Choroid plexus epithelial cell (primary cell): ENCODE data around the gene AHCYL1.

Experiments
- DNase-seq: peaks from one replicate; pipeline ENCODE4 v3.0.0-alpha.2; 2010; ENCODE audit warnings: low read depth
- H3K4me3 ChIP-seq: 2 replicates; pipeline ENCODE4 v1.5.1; 2011; ENCODE audit warnings: low read depth, mild to moderate bottlenecking, control low read depth, low read length, moderate library complexity
- TF ChIP-seq, protein P1 (sequence below): conservative IDR thresholded peaks from 2 replicates; pipeline ENCODE4 v1.5.1; 2011; ENCODE audit warnings: low read depth, mild to moderate bottlenecking, control low read depth, inconsistent platforms, low read length, moderate library complexity

Gene AHCYL1

DNA sequence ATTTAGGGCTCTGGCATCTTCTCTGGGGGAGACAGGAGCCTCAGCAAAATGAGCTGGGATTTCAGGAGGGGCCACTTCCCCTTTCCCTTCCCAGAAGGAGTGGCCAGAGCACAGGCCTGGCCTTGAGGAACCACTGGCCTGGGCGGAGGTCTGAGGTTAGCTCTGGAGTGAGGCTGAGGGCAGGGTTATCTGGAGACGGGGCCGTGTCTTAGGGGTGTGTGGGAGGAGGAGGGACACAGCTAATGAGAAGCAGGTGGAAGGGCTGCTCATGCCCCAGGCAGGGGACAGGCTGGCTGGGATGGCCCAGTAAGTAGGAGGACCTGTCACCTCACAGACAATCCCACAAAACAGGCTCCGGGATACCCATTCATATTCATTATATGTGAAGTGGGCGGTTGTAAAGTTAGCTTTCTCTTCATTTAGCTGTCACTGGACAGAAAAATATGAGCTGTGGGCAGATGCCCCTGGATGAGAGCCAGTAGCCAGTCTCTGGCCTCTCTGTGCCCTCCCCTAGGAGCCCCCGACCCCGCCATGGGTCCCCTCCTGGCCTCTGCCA, 73.5 kb downstream of the AHCYL1 start:
- no peak overlapping the region for H3K4me3 ChIP-seq
- TF ChIP-seq, protein P1, sequence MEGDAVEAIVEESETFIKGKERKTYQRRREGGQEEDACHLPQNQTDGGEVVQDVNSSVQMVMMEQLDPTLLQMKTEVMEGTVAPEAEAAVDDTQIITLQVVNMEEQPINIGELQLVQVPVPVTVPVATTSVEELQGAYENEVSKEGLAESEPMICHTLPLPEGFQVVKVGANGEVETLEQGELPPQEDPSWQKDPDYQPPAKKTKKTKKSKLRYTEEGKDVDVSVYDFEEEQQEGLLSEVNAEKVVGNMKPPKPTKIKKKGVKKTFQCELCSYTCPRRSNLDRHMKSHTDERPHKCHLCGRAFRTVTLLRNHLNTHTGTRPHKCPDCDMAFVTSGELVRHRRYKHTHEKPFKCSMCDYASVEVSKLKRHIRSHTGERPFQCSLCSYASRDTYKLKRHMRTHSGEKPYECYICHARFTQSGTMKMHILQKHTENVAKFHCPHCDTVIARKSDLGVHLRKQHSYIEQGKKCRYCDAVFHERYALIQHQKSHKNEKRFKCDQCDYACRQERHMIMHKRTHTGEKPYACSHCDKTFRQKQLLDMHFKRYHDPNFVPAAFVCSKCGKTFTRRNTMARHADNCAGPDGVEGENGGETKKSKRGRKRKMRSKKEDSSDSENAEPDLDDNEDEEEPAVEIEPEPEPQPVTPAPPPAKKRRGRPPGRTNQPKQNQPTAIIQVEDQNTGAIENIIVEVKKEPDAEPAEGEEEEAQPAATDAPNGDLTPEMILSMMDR = no peak
- DNase-seq = no peak

- no peak overlapping the region for H3K4me3 ChIP-seq
- TF ChIP-seq, protein P1 = no peak
- DNase-seq = no peak
These were observed 74.0 kb downstream of the AHCYL1 start for GRCh38 chr1:110058591-110058990.

DNA sequence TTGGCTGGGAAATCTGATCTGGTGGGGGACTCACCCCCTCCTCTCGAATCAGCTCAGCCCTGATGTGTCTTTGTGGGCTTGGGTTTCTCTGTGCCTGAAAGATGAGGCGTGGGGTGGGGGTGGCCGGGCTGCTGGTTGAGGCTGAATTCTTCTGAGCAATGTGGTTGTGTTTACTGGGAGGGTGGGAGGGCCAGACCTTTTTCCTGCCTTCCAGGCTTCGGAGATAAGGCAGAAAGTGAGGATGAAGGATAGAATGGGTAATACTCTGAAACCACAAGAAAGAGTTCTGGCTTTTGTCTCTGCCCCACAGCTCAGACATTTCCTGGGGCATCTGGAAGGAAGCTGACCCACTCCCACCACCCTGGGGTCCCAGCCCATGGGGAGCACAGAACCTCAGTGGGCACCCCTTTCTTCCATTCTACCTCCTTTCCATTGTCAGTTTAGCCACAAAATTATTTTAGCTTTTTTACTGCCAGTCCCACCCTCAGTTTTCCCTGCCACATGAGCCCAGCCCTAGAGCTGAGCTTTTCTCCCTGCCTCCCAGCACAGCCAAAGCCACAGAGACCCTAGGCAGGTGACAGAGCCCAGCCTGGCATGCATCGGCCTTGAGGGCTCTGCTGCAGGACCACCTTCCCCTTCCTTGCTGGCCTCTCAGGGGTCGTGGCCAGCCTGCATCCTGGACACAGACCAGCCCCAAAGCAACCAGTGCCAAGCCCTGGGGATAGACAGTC, 74.7 kb downstream of the AHCYL1 start:
- TF ChIP-seq, protein P1 = no peak
- H3K4me3 ChIP-seq = no peak overlapping the region
- DNase-seq = no peak

DNA sequence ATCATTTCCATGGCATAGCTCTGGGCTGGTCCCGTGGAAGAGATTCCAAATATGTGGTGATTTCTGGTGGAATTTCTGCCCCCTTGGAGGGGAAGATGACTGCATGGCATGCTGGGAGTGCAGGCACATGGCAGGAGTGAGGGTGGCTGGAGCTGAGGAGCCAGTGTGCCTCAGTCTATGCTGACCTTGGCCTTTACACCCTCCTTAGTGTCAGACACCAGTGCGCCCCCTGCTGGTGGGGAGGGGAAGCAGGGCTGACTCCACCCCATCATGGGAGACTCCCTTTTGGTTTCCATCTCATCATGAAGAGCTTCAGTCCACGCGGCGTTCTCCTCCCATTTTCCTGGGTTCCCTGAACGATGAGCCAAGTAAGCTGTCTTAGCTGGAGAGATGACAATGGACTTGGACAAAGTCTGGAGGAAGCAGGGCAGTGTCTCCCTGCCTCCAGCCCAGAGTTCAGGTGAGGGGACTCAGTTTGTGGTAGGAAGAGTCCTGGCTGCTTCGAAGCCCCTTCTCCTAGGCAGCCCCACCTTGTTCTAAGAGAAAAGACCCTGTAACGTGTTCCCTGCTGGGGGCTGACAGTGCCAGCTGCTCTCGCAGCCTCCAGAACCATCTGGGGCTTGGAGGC, 75.6 kb downstream of the AHCYL1 start:
- DNase-seq = peak; percentile 39
- H3K4me3 ChIP-seq = no peak overlapping the region
- TF ChIP-seq, protein P1 = peak; percentile 81

GRCh38 chr1:110060662-110061060, 76.1 kb downstream of the AHCYL1 start:
- TF ChIP-seq, protein P1 = no peak
- no peak overlapping the region for H3K4me3 ChIP-seq
- DNase-seq = no peak

- H3K4me3 ChIP-seq = no peak overlapping the region
- DNase-seq = no peak
- TF ChIP-seq, protein P1 = no peak
These were observed 76.8 kb downstream of the AHCYL1 start for GRCh38 chr1:110061341-110061740.

- TF ChIP-seq, protein P1 = no peak
- no peak for DNase-seq
- H3K4me3 ChIP-seq = no peak overlapping the region
These were observed 78.0 kb downstream of the AHCYL1 start for GRCh38 chr1:110062612-110063011.
